Measurements from ENCODE around the gene RDH5. TPM values are rescaled to one million over a fixed set of nuclear protein-coding genes. Genes with fewer than 3 reads are reported as not detected.
A peak's percentile ranks its signal among the peaks of the same experiment; 100 is the strongest.

Gene RDH5
- total and polyA plus RNA-seq, 9 donors: 8.6 to 45.9 (median 20.8) TPM

GRCh38 chr12:55720894-55721444 is 776 bp downstream of the RDH5 start:
- H3K27ac ChIP-seq (ENCODE audit: low read length): peak overlapping the region; percentile 97
- H3K4me3 ChIP-seq (ENCODE audit: low read length): peak overlapping the region; percentile 23
- H3K4me1 ChIP-seq (ENCODE audit: control insufficient read depth, insufficient read depth, low read length): peaks cover 81% of the 10 kb centered on the region
- H3K36me3 ChIP-seq (ENCODE audit: control insufficient read depth, insufficient read depth, low read length): peaks cover 58% of the 10 kb centered on the region
- no peaks in the 10 kb centered on the region for H3K9me3 ChIP-seq (replicated peaks; ENCODE audit: control insufficient read depth, low read depth, low read length)
- no peaks in the 10 kb centered on the region for H3K27me3 ChIP-seq (ENCODE audit: control insufficient read depth, insufficient read depth, low read length)
- peak; percentile 78 for DNase-seq
- WGBS (ENCODE audit: insufficient coverage): 37% methylated on average over 4 of the region's 9 CpGs

- no peaks in the 10 kb centered on the region for H3K9me3 ChIP-seq (replicated peaks; ENCODE audit: control insufficient read depth, low read depth, low read length)
- H3K27me3 ChIP-seq (ENCODE audit: control insufficient read depth, insufficient read depth, low read length): no peaks in the 10 kb centered on the region
- peak overlapping the region; percentile 97 for H3K27ac ChIP-seq (ENCODE audit: low read length)
- H3K4me1 ChIP-seq (ENCODE audit: control insufficient read depth, insufficient read depth, low read length): peaks cover 83% of the 10 kb centered on the region
- DNase-seq: no peak
- H3K36me3 ChIP-seq (ENCODE audit: control insufficient read depth, insufficient read depth, low read length): peaks cover 66% of the 10 kb centered on the region
- WGBS (ENCODE audit: insufficient coverage): 76% methylated on average over 8 of the region's 14 CpGs
- H3K4me3 ChIP-seq (ENCODE audit: low read length): peak overlapping the region; percentile 23
Observed at GRCh38 chr12:55721601-55722213, 1.5 kb downstream of the RDH5 start.

GRCh38 chr12:55722948-55723347 is 2.8 kb downstream of the RDH5 start:
- H3K27me3 ChIP-seq (ENCODE audit: control insufficient read depth, insufficient read depth, low read length): no peaks in the 10 kb centered on the region
- 90% methylated on average over 3 of the region's 8 CpGs for WGBS (ENCODE audit: insufficient coverage)
- no peaks in the 10 kb centered on the region for H3K9me3 ChIP-seq (replicated peaks; ENCODE audit: control insufficient read depth, low read depth, low read length)
- peaks cover 74% of the 10 kb centered on the region for H3K36me3 ChIP-seq (ENCODE audit: control insufficient read depth, insufficient read depth, low read length)
- H3K4me1 ChIP-seq (ENCODE audit: control insufficient read depth, insufficient read depth, low read length): peaks cover 82% of the 10 kb centered on the region
- no peak for DNase-seq
- peak overlapping the region; percentile 29 for H3K27ac ChIP-seq (ENCODE audit: low read length)
- H3K4me3 ChIP-seq (ENCODE audit: low read length): no peak overlapping the region

- DNase-seq: no peak
- Histone ChIP-seq H3K27me3 (ENCODE audit: control insufficient read depth, insufficient read depth, low read length) (no peaks in the 10 kb centered on the region), H3K4me1 (ENCODE audit: control insufficient read depth, insufficient read depth, low read length) (peaks cover 76% of the 10 kb centered on the region), H3K4me3 (ENCODE audit: low read length) (no peak overlapping the region), H3K36me3 (ENCODE audit: control insufficient read depth, insufficient read depth, low read length) (peaks cover 71% of the 10 kb centered on the region), H3K9me3 (replicated peaks; ENCODE audit: control insufficient read depth, low read depth, low read length) (no peaks in the 10 kb centered on the region), H3K27ac (ENCODE audit: low read length) (peak overlapping the region; percentile 0)
- WGBS (ENCODE audit: insufficient coverage): 42% methylated on average over 8 of the region's 10 CpGs
Observed at GRCh38 chr12:55723516-55724225, 3.5 kb downstream of the RDH5 start.

GRCh38 chr12:55724226-55724939 is 4.2 kb downstream of the RDH5 start:
- Histone ChIP-seq H3K27ac (ENCODE audit: low read length) (peak overlapping the region; percentile 42), H3K9me3 (replicated peaks; ENCODE audit: control insufficient read depth, low read depth, low read length) (no peaks in the 10 kb centered on the region), H3K4me1 (ENCODE audit: control insufficient read depth, insufficient read depth, low read length) (peaks cover 69% of the 10 kb centered on the region), H3K27me3 (ENCODE audit: control insufficient read depth, insufficient read depth, low read length) (no peaks in the 10 kb centered on the region), H3K36me3 (ENCODE audit: control insufficient read depth, insufficient read depth, low read length) (peaks cover 64% of the 10 kb centered on the region), H3K4me3 (ENCODE audit: low read length) (no peak overlapping the region)
- DNase-seq: peak; percentile 77
- 90% methylated on average over 6 of the region's 11 CpGs for WGBS (ENCODE audit: insufficient coverage)

GRCh38 chr12:55724940-55725309 is 4.7 kb downstream of the RDH5 start:
- DNase-seq: peak; percentile 38
- Histone ChIP-seq H3K36me3 (ENCODE audit: control insufficient read depth, insufficient read depth, low read length) (peaks cover 64% of the 10 kb centered on the region), H3K9me3 (replicated peaks; ENCODE audit: control insufficient read depth, low read depth, low read length) (no peaks in the 10 kb centered on the region), H3K4me1 (ENCODE audit: control insufficient read depth, insufficient read depth, low read length) (peaks cover 67% of the 10 kb centered on the region), H3K4me3 (ENCODE audit: low read length) (no peak overlapping the region), H3K27ac (ENCODE audit: low read length) (peak overlapping the region; percentile 4), H3K27me3 (ENCODE audit: control insufficient read depth, insufficient read depth, low read length) (no peaks in the 10 kb centered on the region)
- WGBS (ENCODE audit: insufficient coverage): 40% methylated on average over 3 of the region's 3 CpGs

GRCh38 chr12:55725556-55725955 is 5.4 kb downstream of the RDH5 start:
- Histone ChIP-seq H3K4me1 (ENCODE audit: control insufficient read depth, insufficient read depth, low read length) (peaks cover 67% of the 10 kb centered on the region), H3K9me3 (replicated peaks; ENCODE audit: control insufficient read depth, low read depth, low read length) (no peaks in the 10 kb centered on the region), H3K4me3 (ENCODE audit: low read length) (no peak overlapping the region), H3K27ac (ENCODE audit: low read length) (no peak overlapping the region), H3K36me3 (ENCODE audit: control insufficient read depth, insufficient read depth, low read length) (peaks cover 60% of the 10 kb centered on the region), H3K27me3 (ENCODE audit: control insufficient read depth, insufficient read depth, low read length) (no peaks in the 10 kb centered on the region)
- whole genome bisulfite sequencing (ENCODE audit: insufficient coverage): 9% methylated on average over 1 of the region's 3 CpGs
- no peak for DNase-seq

GRCh38 chr12:55726971-55727370 is 6.8 kb downstream of the RDH5 start:
- Histone ChIP-seq H3K9me3 (replicated peaks; ENCODE audit: control insufficient read depth, low read depth, low read length) (no peaks in the 10 kb centered on the region), H3K27ac (ENCODE audit: low read length) (peak overlapping the region; percentile 100), H3K36me3 (ENCODE audit: control insufficient read depth, insufficient read depth, low read length) (peaks cover 52% of the 10 kb centered on the region), H3K4me3 (ENCODE audit: low read length) (peak overlapping the region; percentile 95), H3K4me1 (ENCODE audit: control insufficient read depth, insufficient read depth, low read length) (peaks cover 59% of the 10 kb centered on the region), H3K27me3 (ENCODE audit: control insufficient read depth, insufficient read depth, low read length) (no peaks in the 10 kb centered on the region)
- DNase-seq: no peak
- 30% methylated on average over 7 of the region's 10 CpGs for WGBS (ENCODE audit: insufficient coverage)

- WGBS (ENCODE audit: insufficient coverage): 7% methylated on average over 2 of the region's 9 CpGs
- no peaks in the 10 kb centered on the region for H3K27me3 ChIP-seq (ENCODE audit: control insufficient read depth, insufficient read depth, low read length)
- peak overlapping the region; percentile 100 for H3K27ac ChIP-seq (ENCODE audit: low read length)
- peaks cover 65% of the 10 kb centered on the region for H3K4me1 ChIP-seq (ENCODE audit: control insufficient read depth, insufficient read depth, low read length)
- no peaks in the 10 kb centered on the region for H3K9me3 ChIP-seq (replicated peaks; ENCODE audit: control insufficient read depth, low read depth, low read length)
- H3K4me3 ChIP-seq (ENCODE audit: low read length): peak overlapping the region; percentile 95
- H3K36me3 ChIP-seq (ENCODE audit: control insufficient read depth, insufficient read depth, low read length): peaks cover 53% of the 10 kb centered on the region
- peak; percentile 68 for DNase-seq
Observed at GRCh38 chr12:55727643-55728185, 7.5 kb downstream of the RDH5 start.

Data from muscle of leg (tissue), 11 donors.